GM23338 (cell line): ENCODE results near the gene KIAA0513. TPM values are rescaled to one million over a fixed set of nuclear protein-coding genes. Genes with fewer than 3 reads are reported as not detected.

ENCODE experiments used
- ATAC-seq: fragments of 200-7000 bp; cut with Tn5 transposase; 3 replicates; pipeline ENCODE4 v1.9.1; 2020
- DNase-seq: peaks from one replicate; pipeline ENCODE4 v3.0.0-alpha.2; 2015; ENCODE audit warnings: low spot score
- H2AFZ ChIP-seq: fragments of 200-600 bp; sonication (generic); 2 replicates; pipeline ENCODE4 v1.8.0; 2016; ENCODE audit warnings: antibody characterized with exemption, mild to moderate bottlenecking, moderate library complexity
- H3F3A ChIP-seq: fragments of 200-600 bp; sonication (generic); replicated peaks from 2 replicates; pipeline ENCODE4 v1.8.0; 2017; ENCODE audit warnings: antibody characterized with exemption, mixed run types, low read depth
- H3K27ac ChIP-seq: fragments of 200-600 bp; sonication (generic); 2 replicates; pipeline ENCODE4 v1.6.1; 2016; ENCODE audit warnings: low read depth
- H3K27me3 ChIP-seq: fragments of 200-600 bp; sonication (generic); 2 replicates; pipeline ENCODE4 v1.8.0; 2016; ENCODE audit warnings: mild to moderate bottlenecking, mixed run types, moderate library complexity; ENCODE audit not compliant: insufficient read depth
- H3K36me3 ChIP-seq: fragments of 200-600 bp; sonication (generic); 2 replicates; pipeline ENCODE4 v1.8.0; 2016; ENCODE audit warnings: mild to moderate bottlenecking; ENCODE audit not compliant: insufficient read depth
- H3K4me1 ChIP-seq: fragments of 200-600 bp; sonication (generic); 2 replicates; pipeline ENCODE4 v1.8.0; 2016; ENCODE audit warnings: mild to moderate bottlenecking, moderate library complexity; ENCODE audit not compliant: insufficient read depth
- H3K4me2 ChIP-seq: fragments of 200-600 bp; sonication (generic); 2 replicates; pipeline ENCODE4 v1.7.1; 2017; ENCODE audit warnings: mixed run types
- H3K4me3 ChIP-seq: fragments of 200-600 bp; sonication (generic); 2 replicates; pipeline ENCODE4 v1.6.1; 2016; ENCODE audit warnings: mixed run types
- H3K79me2 ChIP-seq: fragments of 200-600 bp; sonication (generic); replicated peaks from 2 replicates; pipeline ENCODE4 v1.8.0; 2017; ENCODE audit warnings: mild to moderate bottlenecking; ENCODE audit not compliant: insufficient read depth
- H3K9me2 ChIP-seq: fragments of 200-600 bp; sonication (generic); 2 replicates; pipeline ENCODE4 v1.8.0; 2017; ENCODE audit not compliant: insufficient read depth
- H4K20me1 ChIP-seq: fragments of 200-600 bp; sonication (generic); replicated peaks from 2 replicates; pipeline ENCODE4 v1.8.0; 2017; ENCODE audit warnings: mild to moderate bottlenecking; ENCODE audit not compliant: insufficient read depth
- H3K27ac Mint-ChIP-seq: 2 replicates; pipeline ENCODE4 v1.8.0; 2020; ENCODE audit warnings: inconsistent platforms, mild to moderate bottlenecking, moderate library complexity, mixed read lengths
- H3K27me3 Mint-ChIP-seq: 3 replicates; pipeline ENCODE4 v1.8.0; 2022; ENCODE audit warnings: low read depth, mild to moderate bottlenecking, moderate library complexity, mixed read lengths, inconsistent platforms; ENCODE audit not compliant: insufficient read depth, poor library complexity
- H3K36me3 Mint-ChIP-seq: 3 replicates; pipeline ENCODE4 v1.8.0; 2021; ENCODE audit warnings: low read depth, mild to moderate bottlenecking, inconsistent platforms, moderate library complexity, mixed read lengths
- H3K4me1 Mint-ChIP-seq: 3 replicates; pipeline ENCODE4 v1.8.0; 2020; ENCODE audit warnings: mild to moderate bottlenecking, inconsistent platforms, mixed read lengths
- H3K4me3 Mint-ChIP-seq: 3 replicates; pipeline ENCODE4 v1.8.0; 2021; ENCODE audit warnings: moderate library complexity, mild to moderate bottlenecking, inconsistent platforms, mixed read lengths
- H3K9me3 Mint-ChIP-seq: 3 replicates; pipeline ENCODE4 v1.8.0; 2020; ENCODE audit warnings: moderate library complexity, mild to moderate bottlenecking, inconsistent platforms, mixed read lengths
- EZH2 ChIP-seq: fragments of 200-600 bp; sonication (generic); IDR thresholded peaks from one replicate; pipeline ENCODE4 v1.8.0; 2017; ENCODE audit warnings: antibody characterized with exemption, mild to moderate bottlenecking, low read depth; ENCODE audit not compliant: unreplicated experiment
- EZH2phosphoT487 ChIP-seq: fragments of 200-600 bp; sonication (generic); IDR thresholded peaks from one replicate; pipeline ENCODE4 v1.8.1; 2018; ENCODE audit warnings: antibody characterized with exemption; ENCODE audit not compliant: unreplicated experiment
- NANOG ChIP-seq: IDR thresholded peaks from 2 replicates; pipeline ENCODE4 v1.6.1; 2016; ENCODE audit warnings: antibody characterized with exemption, borderline replicate concordance
- POLR2AphosphoS5 ChIP-seq: IDR thresholded peaks from 2 replicates; pipeline ENCODE4 v1.6.1; 2016; ENCODE audit warnings: antibody characterized with exemption, low read depth
- ZNF114 ChIP-seq: fragments of 250-450 bp; sonication (Bioruptor Pico); IDR thresholded peaks from 2 replicates; pipeline ENCODE4 v1.5.0; 2020; ENCODE audit warnings: mild to moderate bottlenecking, moderate library complexity
- ZNF331 ChIP-seq: fragments of 250-450 bp; sonication (Bioruptor Pico); IDR thresholded peaks from 2 replicates; pipeline ENCODE4 v1.5.0; 2020; ENCODE audit warnings: low read depth, mild to moderate bottlenecking, moderate library complexity
- polyA plus RNA-seq: library from polyadenylated mRNA; unstranded; fragments of >200 nt; fragmentation: Nextera tagmentation; extraction: Ambion mirVana; gene quantifications from 2 replicates; pipeline ENCODE4 v1.2.1, GENCODE V29; 2016
- total RNA-seq: library from RNA; depleted of rRNA; stranded (reverse); fragments of >200 nt; shearing (Covaris generic); gene quantifications from 2 replicates; pipeline ENCODE4 v1.2.3, GENCODE V29; 2014
- TF ChIP-seq, protein P1 (sequence below), 2 experiments: fragments of 200-600 bp in 1 of 2; sonication (generic) in 1 of 2; conservative IDR thresholded peaks; 2 replicates each; pipeline versions ENCODE4 v1.5.1 to v1.6.1; 2016 to 2017; ENCODE audit warnings: antibody characterized with exemption in 2 of 2, low read depth in 2 of 2, mild to moderate bottlenecking in 2 of 2, moderate library complexity in 1 of 2
- TF ChIP-seq, protein P2 (sequence below): fragments of 250-450 bp; sonication (Bioruptor Pico); IDR thresholded peaks from 2 replicates; pipeline ENCODE4 v1.5.0; 2020; ENCODE audit warnings: mild to moderate bottlenecking, moderate library complexity
- TF ChIP-seq, protein P3 (sequence below): IDR thresholded peaks from 2 replicates; pipeline ENCODE4 v1.6.1; 2016; ENCODE audit warnings: antibody characterized with exemption

The KIAA0513 gene
- total and polyA plus RNA-seq, 2 experiments from 2014 or later, result 2.1 to 8.7 TPM

DNA sequence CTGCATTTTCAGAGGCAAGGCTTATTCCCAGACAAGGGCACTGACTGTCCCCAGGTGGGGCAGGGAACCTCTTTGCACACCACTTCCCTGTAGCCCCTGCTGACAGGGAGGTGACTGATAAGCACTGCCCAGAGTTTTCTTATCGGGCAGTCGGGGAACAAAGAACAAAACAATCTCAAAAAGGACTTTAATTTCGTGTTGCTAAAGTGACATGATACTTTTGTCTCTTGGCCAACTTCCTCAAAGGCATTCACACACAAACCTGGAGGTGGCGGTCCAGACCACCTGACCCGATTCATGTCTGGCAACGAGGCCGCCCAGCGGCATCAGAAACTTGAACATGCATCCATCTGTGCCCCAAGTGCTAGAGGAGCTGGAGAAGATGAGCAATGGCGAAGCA, 45.2 kb upstream of the KIAA0513 start:
- Mint-ChIP-seq H3K27ac (no peak overlapping the region), H3K36me3 (peaks cover 42% of the 10 kb centered on the region), H3K27me3 (peaks cover 4% of the 10 kb centered on the region), H3K4me1 (no peaks in the 10 kb centered on the region), H3K9me3 (no peaks in the 10 kb centered on the region), H3K4me3 (no peak overlapping the region)
- no peaks in the 10 kb centered on the region for H3K4me1 ChIP-seq
- no peak overlapping the region for H3K4me3 ChIP-seq
- H4K20me1 ChIP-seq, result peaks cover 7% of the 10 kb centered on the region
- no peak for DNase-seq
- H3K9me2 ChIP-seq, result no peaks in the 10 kb centered on the region
- TF ChIP-seq ZNF331 (CRISPR knock-in tag) (no peak), EZH2 (no peak)
- TF ChIP-seq, protein P1, sequence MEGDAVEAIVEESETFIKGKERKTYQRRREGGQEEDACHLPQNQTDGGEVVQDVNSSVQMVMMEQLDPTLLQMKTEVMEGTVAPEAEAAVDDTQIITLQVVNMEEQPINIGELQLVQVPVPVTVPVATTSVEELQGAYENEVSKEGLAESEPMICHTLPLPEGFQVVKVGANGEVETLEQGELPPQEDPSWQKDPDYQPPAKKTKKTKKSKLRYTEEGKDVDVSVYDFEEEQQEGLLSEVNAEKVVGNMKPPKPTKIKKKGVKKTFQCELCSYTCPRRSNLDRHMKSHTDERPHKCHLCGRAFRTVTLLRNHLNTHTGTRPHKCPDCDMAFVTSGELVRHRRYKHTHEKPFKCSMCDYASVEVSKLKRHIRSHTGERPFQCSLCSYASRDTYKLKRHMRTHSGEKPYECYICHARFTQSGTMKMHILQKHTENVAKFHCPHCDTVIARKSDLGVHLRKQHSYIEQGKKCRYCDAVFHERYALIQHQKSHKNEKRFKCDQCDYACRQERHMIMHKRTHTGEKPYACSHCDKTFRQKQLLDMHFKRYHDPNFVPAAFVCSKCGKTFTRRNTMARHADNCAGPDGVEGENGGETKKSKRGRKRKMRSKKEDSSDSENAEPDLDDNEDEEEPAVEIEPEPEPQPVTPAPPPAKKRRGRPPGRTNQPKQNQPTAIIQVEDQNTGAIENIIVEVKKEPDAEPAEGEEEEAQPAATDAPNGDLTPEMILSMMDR (conservative IDR thresholded peaks at IDR 0.05; ENCODE audit: low read depth in 2 of 2), result peak in 1 of 2 experiments; percentile 25; a peak in 2 of 4 replicates
- H3K27me3 ChIP-seq, result no peaks in the 10 kb centered on the region
- H3K27ac ChIP-seq, result no peak overlapping the region
- peaks cover 21% of the 10 kb centered on the region for H3K79me2 ChIP-seq
- no peak overlapping the region for H2AFZ ChIP-seq
- ATAC-seq, result no peak
- H3K36me3 ChIP-seq, result peaks cover 11% of the 10 kb centered on the region; the same call in 1 of the 2 replicates
- no peaks in the 10 kb centered on the region for H3F3A ChIP-seq
- H3K4me2 ChIP-seq, result no peak overlapping the region

DNA sequence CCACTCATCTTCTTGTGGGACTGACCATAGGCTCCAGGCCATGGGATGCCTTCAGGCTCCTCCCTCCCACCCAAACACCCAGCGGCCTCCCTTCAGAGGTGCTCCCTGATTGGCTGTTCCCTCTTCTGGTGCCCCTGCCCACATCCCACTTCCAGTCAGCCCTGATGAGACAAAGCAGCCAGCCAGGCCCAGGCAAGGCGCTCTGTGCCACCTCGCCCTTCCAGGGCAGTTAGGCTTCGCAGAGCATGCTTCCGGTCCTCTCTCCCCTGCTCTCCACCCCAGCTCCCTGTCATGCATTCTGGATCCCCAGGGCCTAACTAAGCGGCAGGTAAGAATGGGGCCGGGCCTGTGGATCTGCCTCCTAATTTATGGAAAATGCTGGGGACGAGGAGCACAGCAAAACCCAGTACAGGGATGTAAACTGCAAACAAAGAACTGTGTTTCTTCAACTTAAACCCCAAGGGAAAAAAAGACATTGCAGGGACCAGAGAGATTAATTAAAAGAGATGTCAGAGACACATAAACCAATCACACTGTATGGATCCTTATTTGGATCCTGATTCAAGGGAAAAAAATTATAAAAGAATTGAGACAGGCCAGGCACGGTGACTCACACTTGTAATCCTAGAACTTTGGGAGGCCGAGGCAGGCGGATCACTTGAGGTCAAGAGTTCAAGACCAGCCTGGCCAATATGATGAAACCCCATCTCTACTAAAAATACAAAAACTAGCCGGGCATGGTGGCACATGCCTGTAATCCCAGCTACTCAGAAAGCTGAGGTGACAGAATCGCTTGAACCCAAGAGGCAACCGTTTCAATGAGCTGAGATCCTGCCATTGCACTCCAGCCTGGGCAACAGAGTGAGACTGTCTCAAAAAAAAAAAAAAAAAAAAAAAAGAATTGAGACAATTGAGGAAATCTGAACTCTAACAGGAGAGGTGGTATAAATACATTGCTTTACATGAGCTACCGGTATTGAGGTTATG, 42.2 kb upstream of the KIAA0513 start:
- H3K9me3 Mint-ChIP-seq, result no peaks in the 10 kb centered on the region
- Histone ChIP-seq H3K4me3 (no peak overlapping the region), H3K9me2 (no peaks in the 10 kb centered on the region), H3K4me1 (no peaks in the 10 kb centered on the region), H2AFZ (no peak overlapping the region), H4K20me1 (peaks cover 7% of the 10 kb centered on the region), H3K36me3 (peaks cover 5% of the 10 kb centered on the region; the same call in 1 of the 2 replicates), H3K27me3 (no peaks in the 10 kb centered on the region), H3K27ac (no peak overlapping the region), H3F3A (no peaks in the 10 kb centered on the region), H3K79me2 (peaks cover 22% of the 10 kb centered on the region), H3K4me2 (no peak overlapping the region)
- H3K4me3 Mint-ChIP-seq, result no peak overlapping the region
- H3K27ac Mint-ChIP-seq, result no peak overlapping the region
- H3K36me3 Mint-ChIP-seq, result peaks cover 57% of the 10 kb centered on the region
- DNase-seq, result no peak
- no peak; the same call in 2 of the 3 replicates for ATAC-seq
- H3K4me1 Mint-ChIP-seq, result no peaks in the 10 kb centered on the region
- peaks cover 4% of the 10 kb centered on the region for H3K27me3 Mint-ChIP-seq
- TF ChIP-seq, protein P2, sequence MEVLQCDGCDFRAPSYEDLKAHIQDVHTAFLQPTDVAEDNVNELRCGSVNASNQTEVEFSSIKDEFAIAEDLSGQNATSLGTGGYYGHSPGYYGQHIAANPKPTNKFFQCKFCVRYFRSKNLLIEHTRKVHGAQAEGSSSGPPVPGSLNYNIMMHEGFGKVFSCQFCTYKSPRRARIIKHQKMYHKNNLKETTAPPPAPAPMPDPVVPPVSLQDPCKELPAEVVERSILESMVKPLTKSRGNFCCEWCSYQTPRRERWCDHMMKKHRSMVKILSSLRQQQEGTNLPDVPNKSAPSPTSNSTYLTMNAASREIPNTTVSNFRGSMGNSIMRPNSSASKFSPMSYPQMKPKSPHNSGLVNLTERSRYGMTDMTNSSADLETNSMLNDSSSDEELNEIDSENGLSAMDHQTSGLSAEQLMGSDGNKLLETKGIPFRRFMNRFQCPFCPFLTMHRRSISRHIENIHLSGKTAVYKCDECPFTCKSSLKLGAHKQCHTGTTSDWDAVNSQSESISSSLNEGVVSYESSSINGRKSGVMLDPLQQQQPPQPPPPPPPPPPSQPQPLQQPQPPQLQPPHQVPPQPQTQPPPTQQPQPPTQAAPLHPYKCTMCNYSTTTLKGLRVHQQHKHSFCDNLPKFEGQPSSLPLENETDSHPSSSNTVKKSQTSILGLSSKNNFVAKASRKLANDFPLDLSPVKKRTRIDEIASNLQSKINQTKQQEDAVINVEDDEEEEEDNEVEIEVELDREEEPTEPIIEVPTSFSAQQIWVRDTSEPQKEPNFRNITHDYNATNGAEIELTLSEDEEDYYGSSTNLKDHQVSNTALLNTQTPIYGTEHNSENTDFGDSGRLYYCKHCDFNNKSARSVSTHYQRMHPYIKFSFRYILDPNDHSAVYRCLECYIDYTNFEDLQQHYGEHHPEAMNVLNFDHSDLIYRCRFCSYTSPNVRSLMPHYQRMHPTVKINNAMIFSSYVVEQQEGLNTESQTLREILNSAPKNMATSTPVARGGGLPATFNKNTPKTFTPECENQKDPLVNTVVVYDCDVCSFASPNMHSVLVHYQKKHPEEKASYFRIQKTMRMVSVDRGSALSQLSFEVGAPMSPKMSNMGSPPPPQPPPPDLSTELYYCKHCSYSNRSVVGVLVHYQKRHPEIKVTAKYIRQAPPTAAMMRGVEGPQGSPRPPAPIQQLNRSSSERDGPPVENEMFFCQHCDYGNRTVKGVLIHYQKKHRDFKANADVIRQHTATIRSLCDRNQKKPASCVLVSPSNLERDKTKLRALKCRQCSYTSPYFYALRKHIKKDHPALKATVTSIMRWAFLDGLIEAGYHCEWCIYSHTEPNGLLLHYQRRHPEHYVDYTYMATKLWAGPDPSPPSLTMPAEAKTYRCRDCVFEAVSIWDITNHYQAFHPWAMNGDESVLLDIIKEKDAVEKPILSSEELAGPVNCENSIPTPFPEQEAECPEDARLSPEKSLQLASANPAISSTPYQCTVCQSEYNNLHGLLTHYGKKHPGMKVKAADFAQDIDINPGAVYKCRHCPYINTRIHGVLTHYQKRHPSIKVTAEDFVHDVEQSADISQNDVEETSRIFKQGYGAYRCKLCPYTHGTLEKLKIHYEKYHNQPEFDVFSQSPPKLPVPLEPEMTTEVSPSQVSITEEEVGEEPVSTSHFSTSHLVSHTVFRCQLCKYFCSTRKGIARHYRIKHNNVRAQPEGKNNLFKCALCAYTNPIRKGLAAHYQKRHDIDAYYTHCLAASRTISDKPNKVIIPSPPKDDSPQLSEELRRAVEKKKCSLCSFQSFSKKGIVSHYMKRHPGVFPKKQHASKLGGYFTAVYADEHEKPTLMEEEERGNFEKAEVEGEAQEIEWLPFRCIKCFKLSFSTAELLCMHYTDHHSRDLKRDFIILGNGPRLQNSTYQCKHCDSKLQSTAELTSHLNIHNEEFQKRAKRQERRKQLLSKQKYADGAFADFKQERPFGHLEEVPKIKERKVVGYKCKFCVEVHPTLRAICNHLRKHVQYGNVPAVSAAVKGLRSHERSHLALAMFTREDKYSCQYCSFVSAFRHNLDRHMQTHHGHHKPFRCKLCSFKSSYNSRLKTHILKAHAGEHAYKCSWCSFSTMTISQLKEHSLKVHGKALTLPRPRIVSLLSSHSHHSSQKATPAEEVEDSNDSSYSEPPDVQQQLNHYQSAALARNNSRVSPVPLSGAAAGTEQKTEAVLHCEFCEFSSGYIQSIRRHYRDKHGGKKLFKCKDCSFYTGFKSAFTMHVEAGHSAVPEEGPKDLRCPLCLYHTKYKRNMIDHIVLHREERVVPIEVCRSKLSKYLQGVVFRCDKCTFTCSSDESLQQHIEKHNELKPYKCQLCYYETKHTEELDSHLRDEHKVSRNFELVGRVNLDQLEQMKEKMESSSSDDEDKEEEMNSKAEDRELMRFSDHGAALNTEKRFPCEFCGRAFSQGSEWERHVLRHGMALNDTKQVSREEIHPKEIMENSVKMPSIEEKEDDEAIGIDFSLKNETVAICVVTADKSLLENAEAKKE, result no peak
- TF ChIP-seq EZH2phosphoT487 (no peak), NANOG (no peak), POLR2AphosphoS5 (no peak), EZH2 (no peak), ZNF114 (CRISPR knock-in tag) (no peak), ZNF331 (CRISPR knock-in tag) (no peak)
- TF ChIP-seq, protein P3, sequence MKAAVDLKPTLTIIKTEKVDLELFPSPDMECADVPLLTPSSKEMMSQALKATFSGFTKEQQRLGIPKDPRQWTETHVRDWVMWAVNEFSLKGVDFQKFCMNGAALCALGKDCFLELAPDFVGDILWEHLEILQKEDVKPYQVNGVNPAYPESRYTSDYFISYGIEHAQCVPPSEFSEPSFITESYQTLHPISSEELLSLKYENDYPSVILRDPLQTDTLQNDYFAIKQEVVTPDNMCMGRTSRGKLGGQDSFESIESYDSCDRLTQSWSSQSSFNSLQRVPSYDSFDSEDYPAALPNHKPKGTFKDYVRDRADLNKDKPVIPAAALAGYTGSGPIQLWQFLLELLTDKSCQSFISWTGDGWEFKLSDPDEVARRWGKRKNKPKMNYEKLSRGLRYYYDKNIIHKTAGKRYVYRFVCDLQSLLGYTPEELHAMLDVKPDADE, result no peak
